ENCODE data around the gene TTC39B. TPM values are rescaled to one million over a fixed set of nuclear protein-coding genes. Genes with fewer than 3 reads are reported as not detected.

The TTC39B gene
- total RNA-seq, 4 donors from 2014 or later: 3.4 to 11.2 (median 4.3) TPM

GRCh38 chr9:15287309-15287708 lies 19.7 kb downstream of the TTC39B start:
- no peak for TF ChIP-seq CTCF (IDR thresholded peaks at IDR 0.05; ENCODE audit: low read depth)

GRCh38 chr9:15286161-15286821 lies 20.7 kb downstream of the TTC39B start:
- no peak for TF ChIP-seq CTCF (IDR thresholded peaks at IDR 0.05; ENCODE audit: low read depth)

GRCh38 chr9:15282567-15283285 lies 24.3 kb downstream of the TTC39B start:
- TF ChIP-seq CTCF (IDR thresholded peaks at IDR 0.05; ENCODE audit: low read depth): no peak

DNA sequence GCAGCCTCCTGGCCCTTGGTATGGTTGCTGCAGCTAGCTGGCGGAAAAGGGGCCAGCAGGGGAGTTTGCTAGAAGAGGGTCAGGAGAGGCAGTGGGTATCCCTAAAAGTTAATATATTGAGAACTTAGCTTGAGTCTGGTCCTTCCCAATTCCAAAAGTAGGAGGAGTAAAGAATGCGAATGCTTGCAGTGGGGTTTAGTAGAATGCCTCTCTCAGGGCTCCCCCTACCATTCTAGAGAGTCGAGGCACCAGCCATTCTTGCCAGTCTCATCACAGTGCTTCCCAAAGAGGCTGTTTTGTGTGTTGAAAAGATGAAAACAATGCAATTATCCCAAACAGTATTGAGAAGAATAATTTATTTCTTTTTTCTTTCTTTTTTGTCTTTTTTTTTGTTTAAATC lies 26.4 kb downstream of the TTC39B start:
- no peak for TF ChIP-seq CTCF (IDR thresholded peaks at IDR 0.05; ENCODE audit: low read depth)

DNA sequence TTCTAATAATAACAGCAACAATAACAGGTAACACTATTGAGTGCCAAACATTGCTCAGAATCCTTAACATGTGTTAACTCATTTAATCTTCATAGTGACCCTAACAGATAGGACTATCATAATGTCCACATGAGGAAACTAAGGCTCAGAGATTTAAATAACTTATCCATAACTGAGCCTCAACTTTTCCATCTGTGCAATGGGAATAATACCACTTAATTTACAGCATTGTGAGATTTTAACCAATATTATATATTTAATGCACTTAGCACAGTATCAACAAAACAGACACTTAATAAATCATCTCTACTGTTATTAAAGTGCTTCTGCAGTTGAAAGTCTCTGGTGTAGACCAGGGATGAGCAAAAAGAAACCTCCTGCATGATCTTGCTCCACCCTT lies 28.2 kb downstream of the TTC39B start:
- no peak for TF ChIP-seq CTCF (IDR thresholded peaks at IDR 0.05; ENCODE audit: low read depth)

- no peak for TF ChIP-seq CTCF (IDR thresholded peaks at IDR 0.05; ENCODE audit: low read depth)
Observed at GRCh38 chr9:15278091-15278687, 28.8 kb downstream of the TTC39B start.

DNA sequence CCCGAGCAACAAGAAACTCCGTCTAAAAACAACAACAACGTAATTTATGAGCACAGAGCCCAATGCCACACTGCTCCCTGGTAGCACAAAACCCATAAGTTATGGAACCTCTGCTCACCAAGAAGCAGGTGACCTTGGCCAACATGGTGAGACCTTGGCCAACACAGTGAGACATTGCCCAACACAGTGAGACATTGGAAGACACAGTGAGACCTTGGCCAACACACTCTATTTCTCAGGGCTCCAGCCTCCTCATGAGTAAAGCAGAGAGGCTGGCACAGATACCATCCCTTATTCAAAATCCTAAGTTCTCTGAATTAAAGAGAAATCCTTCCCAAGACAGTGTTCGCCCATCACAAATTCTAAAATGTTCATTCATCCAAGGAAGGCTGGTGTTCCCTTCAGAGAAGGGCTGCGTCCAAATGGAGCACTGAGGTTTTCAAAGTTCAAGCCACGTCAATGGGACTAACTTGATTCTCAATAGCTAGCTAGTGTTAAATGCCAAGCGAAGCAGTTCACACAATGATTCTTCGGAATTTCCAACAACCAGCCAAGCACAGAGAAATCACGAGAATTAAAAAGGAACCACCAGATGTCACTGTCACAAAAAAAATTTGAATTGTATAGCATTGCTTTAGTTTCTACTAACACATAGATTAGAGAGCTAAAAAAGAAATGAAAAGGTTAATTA lies 29.5 kb downstream of the TTC39B start:
- TF ChIP-seq CTCF (IDR thresholded peaks at IDR 0.05; ENCODE audit: low read depth): no peak

Measured in subcutaneous adipose tissue (tissue), 4 donors.